GM19372 (cell line): Measurements from ENCODE around the gene ENPP4.
"Not testable (repeated sequence)": the region's sequence is repeated elsewhere in the genome, so short reads cannot be mapped to it uniquely, and the experiment has no call there.

ENCODE experiments used
- ATAC-seq: cut with Tn5 transposase; IDR thresholded peaks from one replicate; pipeline ENCODE4 v1.9.1; 2021; ENCODE audit warnings: mild to moderate bottlenecking, low read depth, moderate library complexity; ENCODE audit not compliant: unreplicated experiment

Gene ENPP4, protein sequence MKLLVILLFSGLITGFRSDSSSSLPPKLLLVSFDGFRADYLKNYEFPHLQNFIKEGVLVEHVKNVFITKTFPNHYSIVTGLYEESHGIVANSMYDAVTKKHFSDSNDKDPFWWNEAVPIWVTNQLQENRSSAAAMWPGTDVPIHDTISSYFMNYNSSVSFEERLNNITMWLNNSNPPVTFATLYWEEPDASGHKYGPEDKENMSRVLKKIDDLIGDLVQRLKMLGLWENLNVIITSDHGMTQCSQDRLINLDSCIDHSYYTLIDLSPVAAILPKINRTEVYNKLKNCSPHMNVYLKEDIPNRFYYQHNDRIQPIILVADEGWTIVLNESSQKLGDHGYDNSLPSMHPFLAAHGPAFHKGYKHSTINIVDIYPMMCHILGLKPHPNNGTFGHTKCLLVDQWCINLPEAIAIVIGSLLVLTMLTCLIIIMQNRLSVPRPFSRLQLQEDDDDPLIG

DNA sequence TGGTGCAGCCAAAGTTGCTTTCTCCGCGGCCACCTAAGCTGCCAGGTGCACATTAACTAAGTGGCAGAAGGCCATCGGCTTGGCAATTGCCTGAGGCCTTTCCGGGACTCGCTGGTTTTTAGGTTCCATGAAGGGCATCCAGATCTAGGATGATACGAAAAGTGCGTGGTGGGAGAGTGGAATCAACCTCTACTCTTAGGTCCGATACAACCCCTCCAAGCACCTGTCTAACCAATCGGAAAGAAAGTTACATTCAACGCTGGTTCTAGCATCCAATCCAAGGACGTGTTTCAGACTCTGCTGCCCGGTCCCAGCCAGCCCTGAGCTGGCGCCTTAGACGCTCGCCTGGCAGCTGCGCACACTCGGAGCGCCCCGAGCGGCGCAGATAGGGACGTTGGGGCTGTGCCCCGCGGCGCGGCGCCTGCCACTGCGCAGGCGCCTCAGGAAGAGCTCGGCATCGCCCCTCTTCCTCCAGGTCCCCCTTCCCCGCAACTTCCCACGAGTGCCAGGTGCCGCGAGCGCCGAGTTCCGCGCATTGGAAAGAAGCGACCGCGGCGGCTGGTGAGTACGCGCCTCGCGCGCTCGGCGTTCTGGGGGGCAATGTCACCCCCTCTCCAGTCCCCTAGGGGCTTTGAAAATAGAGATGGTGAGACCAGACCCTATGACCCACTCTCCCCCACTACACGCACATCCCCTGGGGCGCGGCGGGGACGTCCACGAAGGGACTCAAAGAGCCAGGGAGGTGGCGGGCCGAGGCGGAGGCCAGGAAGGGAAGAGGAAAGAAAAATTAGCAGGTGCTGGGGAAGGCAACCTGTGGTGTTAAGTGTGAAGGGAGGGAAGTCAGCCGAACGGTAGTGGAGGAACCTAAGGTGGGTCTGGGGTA lies at the start of gene ENPP4:
ENPP4 (plus strand) TSS at position 361 of the 883 bp plus-strand sequence. CDS start 9,595 bp downstream, outside the sequence.
- peak; percentile 99 for ATAC-seq

GRCh38 chr6:46080111-46080510 lies 49.7 kb upstream of the ENPP4 start:
- ATAC-seq, result no peak

DNA sequence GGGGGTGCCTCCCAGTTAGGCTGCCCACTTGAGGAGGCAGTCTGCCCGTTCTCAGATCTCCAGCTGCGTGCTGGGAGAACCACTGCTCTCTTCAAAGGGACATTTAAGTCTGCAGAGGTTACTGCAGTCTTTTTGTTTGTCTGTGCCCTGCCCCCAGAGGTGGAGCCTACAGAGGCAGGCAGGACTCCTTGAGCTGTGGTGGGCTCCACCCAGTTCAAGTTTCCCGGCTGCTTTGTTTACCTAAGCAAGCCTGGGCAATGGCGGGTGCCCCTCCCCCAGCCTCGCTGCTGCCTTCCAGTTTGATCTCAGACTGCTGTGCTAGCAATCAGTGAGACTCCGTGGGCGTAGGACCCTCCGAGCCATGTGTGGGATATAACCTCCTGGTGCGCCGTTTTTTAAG lies 44.1 kb upstream of the ENPP4 start:
- ATAC-seq, result not testable (repeated sequence)

GRCh38 chr6:46090115-46091079 lies 39.4 kb upstream of the ENPP4 start:
- peak; percentile 57 for ATAC-seq

- no peak for ATAC-seq
Measured at GRCh38 chr6:46091080-46091478, 38.7 kb upstream of the ENPP4 start.

DNA sequence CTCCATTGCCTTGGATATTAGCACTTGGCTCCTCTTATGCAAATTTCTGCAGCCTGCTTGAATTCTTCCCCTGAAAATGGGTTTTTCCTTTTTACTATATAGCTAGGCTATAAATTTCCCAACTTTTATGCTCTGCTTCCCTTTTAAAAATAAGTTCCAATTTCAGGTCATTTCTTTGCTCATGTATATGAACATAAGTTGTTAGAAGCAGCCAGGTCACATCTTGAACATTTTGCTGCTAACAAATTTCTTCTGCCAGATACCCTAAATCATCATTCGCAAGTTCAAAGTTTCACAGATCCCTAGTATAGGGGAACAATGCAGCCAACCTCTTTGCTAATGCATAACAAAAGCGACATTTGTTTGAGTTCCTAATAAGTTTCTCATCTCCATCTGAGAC lies 34.5 kb upstream of the ENPP4 start:
- no peak for ATAC-seq

- ATAC-seq, result no peak
Measured at GRCh38 chr6:46097366-46097765, 32.4 kb upstream of the ENPP4 start.

DNA sequence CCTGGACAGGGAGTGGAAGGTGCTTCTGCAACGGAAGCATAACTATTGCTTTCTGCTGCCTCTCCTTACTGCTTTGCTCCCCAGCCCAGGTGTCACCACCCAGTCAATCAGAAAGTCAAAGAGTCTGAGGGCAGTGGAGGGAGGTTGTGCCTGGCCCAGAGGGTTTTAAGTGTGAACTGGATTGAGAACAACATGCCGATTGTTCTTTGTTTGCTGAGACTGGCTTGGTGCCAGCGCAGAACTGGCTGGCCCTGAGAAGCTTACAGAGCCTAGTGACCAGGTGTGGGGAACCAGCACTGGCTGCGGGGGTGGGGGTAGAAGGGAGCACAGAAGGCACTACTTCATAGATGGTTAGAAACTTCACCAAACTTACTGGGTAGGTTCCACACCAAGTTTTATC lies 31.1 kb upstream of the ENPP4 start:
- no peak for ATAC-seq

- ATAC-seq, result no peak
Measured at GRCh38 chr6:46099952-46100351, 29.8 kb upstream of the ENPP4 start.

DNA sequence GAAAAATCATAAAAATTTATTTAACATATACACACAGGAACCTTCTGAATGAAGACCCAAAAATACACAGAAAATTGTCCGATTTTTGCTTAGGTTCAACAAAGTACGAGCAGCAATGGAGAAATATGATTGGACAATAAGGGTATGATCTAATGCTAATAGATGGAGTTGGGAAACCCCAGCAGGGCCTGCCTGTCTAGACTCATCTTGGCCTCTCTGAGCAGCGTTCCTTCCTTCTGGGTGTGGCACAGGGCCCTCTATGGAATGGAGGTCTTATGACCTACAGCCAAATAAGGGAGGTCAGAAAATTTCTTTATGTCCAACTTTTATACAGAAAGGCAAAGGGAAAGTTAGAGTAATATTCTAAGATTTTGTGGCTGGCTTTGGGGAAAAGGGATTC lies 27.7 kb upstream of the ENPP4 start:
- no peak for ATAC-seq

DNA sequence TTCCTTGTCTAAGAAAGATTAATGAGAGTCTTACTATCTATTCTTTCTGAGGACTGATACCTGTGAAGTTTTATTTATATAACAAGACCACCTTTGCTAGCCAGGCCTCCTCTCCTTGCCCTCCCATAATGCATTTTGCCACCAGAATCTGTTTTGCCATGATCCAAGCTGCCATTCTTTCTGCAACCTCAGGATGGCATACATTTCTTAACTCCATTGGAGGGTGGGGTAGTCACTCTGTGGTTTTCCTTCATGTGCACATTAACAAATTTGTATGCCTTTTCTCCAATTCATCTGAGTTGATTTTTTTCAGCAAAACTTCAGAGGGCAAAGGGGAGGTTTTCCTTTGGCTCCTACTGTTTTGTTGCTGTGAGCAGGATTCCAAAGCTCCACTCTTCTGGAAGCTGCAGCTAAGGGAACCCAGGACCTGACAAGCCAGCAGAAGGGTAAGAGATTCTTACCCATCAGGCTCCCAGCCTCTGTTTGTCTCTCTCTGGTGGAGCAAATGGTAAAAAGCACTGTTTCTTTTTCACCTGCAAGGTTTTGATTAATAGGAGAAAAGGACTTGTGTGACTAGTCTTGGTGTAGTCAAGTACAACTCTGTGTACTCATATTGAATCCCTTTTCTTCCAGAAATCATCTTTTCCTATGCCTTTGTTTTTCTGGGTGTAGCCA lies 26.2 kb upstream of the ENPP4 start:
- no peak for ATAC-seq

GRCh38 chr6:46104209-46104608 lies 25.6 kb upstream of the ENPP4 start:
- no peak for ATAC-seq

DNA sequence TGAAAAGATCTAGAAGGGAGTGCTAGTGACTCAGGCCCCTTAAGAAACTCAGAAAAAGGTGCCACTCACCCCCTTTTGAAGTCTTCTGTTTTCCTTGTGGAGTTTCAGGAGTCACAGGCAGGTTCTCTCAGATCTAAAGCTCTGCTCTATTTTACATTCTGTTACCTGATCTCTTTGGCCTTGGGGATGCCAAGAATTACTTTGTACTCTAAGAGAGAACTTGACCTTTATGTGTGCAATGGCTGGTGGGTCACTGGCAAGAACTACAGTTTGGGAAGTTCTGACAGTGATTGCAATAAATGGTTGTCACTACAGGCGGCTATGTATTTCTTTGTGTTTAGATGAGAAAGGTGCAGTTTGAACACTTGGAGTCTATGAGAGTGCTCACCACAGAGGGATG lies 24.2 kb upstream of the ENPP4 start:
- ATAC-seq, result no peak

DNA sequence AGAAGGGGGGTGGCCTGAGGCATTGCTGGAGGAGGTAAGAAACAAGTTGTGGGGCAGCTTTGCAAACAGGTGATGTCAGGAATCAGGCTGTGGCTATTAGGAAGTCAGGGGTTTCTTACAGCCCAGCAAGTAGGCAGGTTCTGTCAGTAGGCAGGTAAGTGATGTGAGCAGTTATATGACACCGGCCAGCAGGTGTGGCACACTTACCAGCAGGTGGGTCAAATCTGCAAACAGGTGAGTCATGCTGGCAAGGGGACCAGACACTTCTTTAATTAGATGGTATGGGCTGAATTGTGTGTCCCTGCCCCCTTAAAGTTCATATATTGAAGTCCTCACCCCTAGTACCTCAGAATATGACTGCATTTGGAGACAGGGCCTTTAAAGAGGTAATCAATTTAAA lies 16.4 kb upstream of the ENPP4 start:
- no peak for ATAC-seq

DNA sequence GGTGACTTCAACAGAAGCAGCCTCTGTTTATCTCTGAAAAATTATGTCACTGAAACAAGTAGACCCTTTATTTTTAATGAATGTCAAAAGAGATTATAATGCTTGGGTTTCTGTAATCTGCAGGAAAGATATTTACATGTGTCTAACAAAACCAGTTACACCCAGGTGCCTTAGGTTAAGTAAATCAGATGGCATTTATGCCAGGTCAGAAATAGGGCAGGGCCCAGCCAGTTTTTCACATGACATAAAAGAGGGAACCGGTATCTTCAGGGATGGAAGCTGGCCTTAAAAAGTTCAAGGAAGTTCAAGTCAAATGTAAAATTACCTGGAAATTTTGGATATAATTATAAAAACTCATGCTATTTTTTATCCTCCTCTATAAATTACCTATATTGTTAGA lies 14.2 kb upstream of the ENPP4 start:
- no peak for ATAC-seq

- no peak for ATAC-seq
Measured at GRCh38 chr6:46116289-46116688, 13.5 kb upstream of the ENPP4 start.

DNA sequence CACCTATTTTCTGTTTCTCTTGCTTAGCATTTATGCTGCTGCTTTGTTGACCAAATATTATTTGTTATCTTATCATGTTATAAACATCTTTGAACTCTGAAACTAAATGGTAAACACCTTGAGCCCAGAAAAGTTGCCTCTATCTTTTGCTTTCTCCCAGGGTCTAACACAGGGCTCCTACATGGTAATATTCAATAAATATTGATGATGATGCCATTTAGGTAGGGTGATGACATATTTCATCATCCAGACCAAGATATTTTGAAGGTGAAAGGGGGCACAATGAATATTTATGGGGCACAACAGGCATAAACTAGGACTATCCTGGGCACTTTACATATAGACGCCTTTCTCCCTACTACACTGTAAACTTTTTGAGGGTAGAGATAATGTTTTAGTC lies 11.6 kb upstream of the ENPP4 start:
- ATAC-seq, result no peak

- no peak for ATAC-seq
Measured at GRCh38 chr6:46118836-46119235, 11.0 kb upstream of the ENPP4 start.

- ATAC-seq, result not testable (repeated sequence)
Measured at GRCh38 chr6:46119679-46120078, 10.1 kb upstream of the ENPP4 start.

DNA sequence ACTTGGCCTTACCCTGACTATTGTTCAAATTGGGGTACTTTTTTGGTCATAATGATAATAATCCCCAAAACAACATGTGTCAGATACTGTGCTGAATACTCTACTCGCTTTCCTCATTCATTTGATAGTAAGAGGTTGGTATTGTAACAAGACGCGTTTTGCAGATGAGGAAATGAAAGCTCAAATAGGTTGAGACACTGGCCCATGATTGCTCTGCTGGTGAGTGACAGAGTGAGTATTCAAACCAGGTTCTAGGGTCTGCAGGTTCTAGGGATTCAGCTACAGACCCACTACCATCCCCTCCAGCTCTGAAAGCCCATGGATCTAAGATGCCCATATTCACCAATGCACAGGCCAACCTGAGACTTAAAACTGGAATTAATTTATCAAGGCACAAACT lies 1.3 kb upstream of the ENPP4 start:
- ATAC-seq, result no peak
